ENCODE results near the gene GPS2.

The GPS2 gene

DNA sequence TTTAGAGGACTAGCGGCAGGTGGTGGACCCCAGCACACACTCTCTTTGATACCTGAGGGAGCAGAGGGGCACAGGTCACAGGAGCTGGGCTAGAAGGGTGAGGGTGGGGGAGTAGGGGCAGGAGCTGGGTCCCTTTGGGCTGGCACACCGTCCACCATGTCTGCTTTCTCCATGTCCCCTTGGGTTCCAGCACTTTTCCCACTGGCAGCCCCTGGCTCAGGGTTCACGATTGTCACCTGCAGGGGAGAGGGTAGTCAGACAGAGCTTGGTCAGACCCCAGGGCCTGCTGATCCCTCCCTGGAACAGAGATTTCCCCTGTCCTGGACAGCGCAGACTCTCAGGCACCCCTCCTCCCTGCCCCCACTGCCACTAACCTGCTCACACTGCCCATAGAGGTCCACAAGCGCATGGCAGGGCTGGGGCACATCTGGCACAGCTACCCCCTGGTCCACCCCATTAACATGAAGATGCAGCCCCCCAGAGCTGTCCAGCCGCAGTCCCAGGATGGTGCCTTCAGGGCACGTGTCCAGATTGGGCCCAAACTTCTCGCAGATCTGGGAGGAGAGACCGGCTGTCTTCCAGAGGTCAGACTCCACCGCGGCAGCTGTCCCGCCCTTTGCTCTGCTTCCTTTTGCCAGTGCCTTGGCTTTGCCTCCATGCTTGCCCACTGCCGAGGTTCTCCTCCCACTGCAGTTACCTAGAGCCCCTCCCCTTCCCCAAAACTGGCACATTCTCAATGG is 3.1 kb upstream of the GPS2 start:
- H3K27me3 ChIP-seq (ENCODE audit: control insufficient read depth, insufficient read depth, low read length, poor library complexity, severe bottlenecking) = no peaks in the 10 kb centered on the region
- H3K4me3 ChIP-seq (ENCODE audit: insufficient read depth, low read depth, low read length) = no peak overlapping the region
- no peak overlapping the region for H3K27ac ChIP-seq (ENCODE audit: insufficient read depth, low read depth, low read length, poor library complexity, severe bottlenecking)
- H3K9me3 ChIP-seq (ENCODE audit: control insufficient read depth, low read length) = no peaks in the 10 kb centered on the region
- H3K4me1 ChIP-seq (ENCODE audit: control insufficient read depth, insufficient read depth, low read length) = peaks cover 4% of the 10 kb centered on the region
- H3K36me3 ChIP-seq (ENCODE audit: control insufficient read depth, insufficient read depth, low read length) = peaks cover 46% of the 10 kb centered on the region
- WGBS, 2 experiments = 95 to 96% methylated on average over 13 of the region's 13 CpGs

DNA sequence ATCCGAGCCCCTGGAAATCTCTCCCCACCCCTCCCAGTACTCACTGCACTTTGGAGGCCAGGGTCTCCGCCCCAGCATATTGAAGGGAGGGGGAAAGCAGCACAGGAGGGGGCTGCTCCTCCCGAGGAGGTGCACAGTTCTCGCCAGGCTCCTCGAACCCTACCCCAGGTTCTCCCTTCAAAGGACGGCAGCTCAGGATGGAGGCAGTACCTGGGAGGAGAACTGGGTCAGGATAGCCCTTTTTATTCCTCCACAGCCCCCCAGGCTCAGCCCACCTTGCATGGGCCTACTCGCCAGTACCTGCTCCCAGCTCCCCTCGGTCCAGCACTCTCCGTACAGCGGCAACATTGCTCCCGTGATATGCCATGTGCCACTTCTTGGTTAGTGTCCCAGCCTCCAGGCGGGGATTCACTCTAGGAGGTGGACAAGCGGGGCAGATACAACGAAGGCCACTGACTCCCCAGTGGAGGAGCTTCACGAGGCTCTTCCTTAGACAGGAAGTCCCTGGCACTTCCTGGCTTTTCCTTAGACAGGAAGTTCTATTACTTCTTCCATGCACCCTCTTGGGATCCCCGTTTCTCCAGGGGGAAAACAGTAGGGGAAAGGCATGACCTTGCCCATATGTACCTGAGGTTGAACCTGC is 2.1 kb upstream of the GPS2 start:
- Histone ChIP-seq H3K9me3 (ENCODE audit: control insufficient read depth, low read length) (no peaks in the 10 kb centered on the region), H3K4me3 (ENCODE audit: insufficient read depth, low read depth, low read length) (no peak overlapping the region), H3K4me1 (ENCODE audit: control insufficient read depth, insufficient read depth, low read length) (peaks cover 4% of the 10 kb centered on the region), H3K36me3 (ENCODE audit: control insufficient read depth, insufficient read depth, low read length) (peaks cover 45% of the 10 kb centered on the region), H3K27ac (ENCODE audit: insufficient read depth, low read depth, low read length, poor library complexity, severe bottlenecking) (no peak overlapping the region), H3K27me3 (ENCODE audit: control insufficient read depth, insufficient read depth, low read length, poor library complexity, severe bottlenecking) (no peaks in the 10 kb centered on the region)
- WGBS, 2 experiments = 95 to 96% methylated on average over 16 of the region's 16 CpGs

DNA sequence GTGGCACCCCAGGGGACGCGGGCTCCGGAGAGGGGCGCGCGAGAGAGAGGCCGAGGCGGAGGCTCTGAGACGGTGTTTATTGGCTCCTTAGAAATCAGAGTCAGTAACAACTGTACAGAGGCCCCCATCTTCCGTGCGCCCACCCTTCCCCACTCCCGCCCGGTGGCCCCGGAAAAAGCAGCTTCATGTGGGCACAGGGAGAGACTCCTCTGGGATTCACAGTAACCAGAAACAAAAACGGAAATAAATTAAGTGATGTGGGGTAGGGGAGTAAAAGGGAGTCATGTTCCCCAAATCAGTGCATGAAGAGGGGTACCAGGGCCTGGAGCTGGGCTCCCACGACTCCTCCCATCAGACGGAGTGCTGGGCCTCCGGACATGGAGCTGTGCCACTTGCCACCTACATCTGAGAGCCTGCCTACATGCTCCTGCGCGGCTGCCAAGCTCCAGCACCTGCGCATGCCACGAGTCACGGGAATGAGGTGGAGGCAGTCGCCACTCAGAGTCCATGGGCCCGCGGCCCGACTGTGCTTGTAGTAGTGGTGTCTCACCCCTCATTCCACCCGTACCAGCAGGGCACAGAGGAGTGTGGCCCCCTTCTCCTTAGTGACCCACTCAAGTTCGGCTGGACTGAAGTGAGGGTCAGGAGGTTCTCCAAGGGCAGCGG is 543 bp upstream of the GPS2 start:
- peaks cover 4% of the 10 kb centered on the region for H3K4me1 ChIP-seq (ENCODE audit: control insufficient read depth, insufficient read depth, low read length)
- no peaks in the 10 kb centered on the region for H3K27me3 ChIP-seq (ENCODE audit: control insufficient read depth, insufficient read depth, low read length, poor library complexity, severe bottlenecking)
- peak overlapping the region; percentile 68 for H3K4me3 ChIP-seq (ENCODE audit: insufficient read depth, low read depth, low read length)
- 54 to 57% methylated on average over 30 of the region's 30 CpGs for WGBS, 2 experiments
- H3K36me3 ChIP-seq (ENCODE audit: control insufficient read depth, insufficient read depth, low read length) = peaks cover 44% of the 10 kb centered on the region
- H3K9me3 ChIP-seq (ENCODE audit: control insufficient read depth, low read length) = no peaks in the 10 kb centered on the region
- H3K27ac ChIP-seq (ENCODE audit: insufficient read depth, low read depth, low read length, poor library complexity, severe bottlenecking) = peak overlapping the region; percentile 18

DNA sequence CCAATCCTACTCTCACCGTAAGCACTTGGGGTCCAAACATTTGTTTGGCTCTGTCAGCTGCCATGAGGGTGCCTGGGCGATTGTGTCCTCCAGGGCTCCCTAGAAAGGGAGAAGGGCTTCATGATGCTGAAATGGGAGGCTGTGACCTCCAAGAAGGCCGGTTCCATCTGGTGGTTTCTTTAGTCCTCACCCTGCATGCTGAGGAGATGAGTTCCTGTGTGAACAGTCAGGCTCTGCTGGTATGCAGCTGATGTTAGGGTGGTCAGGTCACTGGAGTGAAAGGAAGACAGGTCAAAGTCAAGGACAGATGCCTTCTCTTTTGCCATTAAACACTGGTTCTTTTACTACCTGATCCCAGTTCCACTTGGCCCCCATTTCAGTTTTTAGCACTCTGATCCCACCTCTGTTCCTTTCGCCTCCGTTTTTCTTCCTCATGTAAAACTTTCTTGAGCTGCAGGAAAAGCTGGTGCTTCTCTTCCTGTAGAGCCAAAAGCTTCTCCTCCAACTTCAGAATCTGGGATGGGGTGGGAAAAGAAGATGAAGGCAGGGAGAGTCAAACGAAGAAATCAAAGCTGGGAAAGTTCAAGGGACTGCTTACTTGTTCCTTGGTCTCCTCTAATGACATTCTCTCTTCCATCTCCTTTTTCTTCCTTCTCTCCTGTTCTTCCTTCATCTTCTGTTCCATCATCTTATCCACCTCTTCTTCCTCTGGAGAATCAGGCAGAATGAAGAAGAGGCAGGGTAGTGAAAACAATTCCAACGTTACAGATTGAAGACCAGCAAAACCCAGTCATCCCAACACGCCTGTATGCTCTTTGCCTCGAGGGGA is 1.1 kb downstream of the GPS2 start:
- Histone ChIP-seq H3K4me3 (ENCODE audit: insufficient read depth, low read depth, low read length) (peak overlapping the region; percentile 68), H3K36me3 (ENCODE audit: control insufficient read depth, insufficient read depth, low read length) (peaks cover 58% of the 10 kb centered on the region), H3K4me1 (ENCODE audit: control insufficient read depth, insufficient read depth, low read length) (peaks cover 9% of the 10 kb centered on the region), H3K27me3 (ENCODE audit: control insufficient read depth, insufficient read depth, low read length, poor library complexity, severe bottlenecking) (no peaks in the 10 kb centered on the region), H3K9me3 (ENCODE audit: control insufficient read depth, low read length) (no peaks in the 10 kb centered on the region), H3K27ac (ENCODE audit: insufficient read depth, low read depth, low read length, poor library complexity, severe bottlenecking) (peak overlapping the region; percentile 6)
- WGBS, 2 experiments = 53 to 55% methylated on average over 9 of the region's 9 CpGs

DNA sequence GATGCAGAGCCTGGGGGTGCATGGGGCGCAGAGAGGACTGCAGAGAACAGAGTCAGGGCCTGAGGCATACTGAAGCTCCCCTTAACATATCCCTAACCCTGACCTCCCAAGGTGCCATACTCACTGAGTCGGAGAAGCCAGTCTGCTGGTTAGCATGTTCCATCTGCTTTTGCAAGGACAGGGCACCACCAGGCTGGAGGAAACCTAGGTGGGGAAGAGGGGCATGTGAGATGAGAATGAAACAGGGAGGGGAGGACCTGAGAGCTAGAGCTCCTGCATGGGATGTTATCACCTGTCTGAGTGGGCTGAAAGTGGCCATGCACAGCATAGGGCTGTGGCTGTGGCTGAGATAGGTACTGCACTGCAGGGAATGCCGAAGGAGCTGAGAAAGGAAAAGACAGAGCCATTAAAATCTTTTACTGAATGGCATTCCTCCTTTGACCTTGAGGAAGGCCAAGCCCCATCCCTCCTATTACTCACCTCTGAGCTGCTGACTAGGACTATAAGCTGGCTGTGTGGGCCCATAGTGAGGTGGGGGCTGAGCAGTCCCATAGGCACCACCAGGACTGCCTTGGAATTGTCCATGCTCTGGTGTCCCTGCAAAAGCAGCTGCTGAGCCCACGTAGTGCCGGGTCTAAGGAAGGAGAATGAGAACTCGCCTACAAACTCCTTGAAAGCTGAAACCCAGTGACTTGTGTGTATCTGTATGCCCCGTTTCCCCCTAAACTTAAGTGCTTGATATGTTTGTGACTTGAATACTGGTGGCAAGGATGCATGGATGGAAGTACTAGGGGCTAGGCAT is 1.9 kb downstream of the GPS2 start:
- Histone ChIP-seq H3K27me3 (ENCODE audit: control insufficient read depth, insufficient read depth, low read length, poor library complexity, severe bottlenecking) (no peaks in the 10 kb centered on the region), H3K9me3 (ENCODE audit: control insufficient read depth, low read length) (no peaks in the 10 kb centered on the region), H3K4me1 (ENCODE audit: control insufficient read depth, insufficient read depth, low read length) (peaks cover 10% of the 10 kb centered on the region), H3K27ac (ENCODE audit: insufficient read depth, low read depth, low read length, poor library complexity, severe bottlenecking) (no peak overlapping the region), H3K36me3 (ENCODE audit: control insufficient read depth, insufficient read depth, low read length) (peaks cover 51% of the 10 kb centered on the region), H3K4me3 (ENCODE audit: insufficient read depth, low read depth, low read length) (no peak overlapping the region)
- 90 to 91% methylated on average over 7 of the region's 7 CpGs for WGBS, 2 experiments

DNA sequence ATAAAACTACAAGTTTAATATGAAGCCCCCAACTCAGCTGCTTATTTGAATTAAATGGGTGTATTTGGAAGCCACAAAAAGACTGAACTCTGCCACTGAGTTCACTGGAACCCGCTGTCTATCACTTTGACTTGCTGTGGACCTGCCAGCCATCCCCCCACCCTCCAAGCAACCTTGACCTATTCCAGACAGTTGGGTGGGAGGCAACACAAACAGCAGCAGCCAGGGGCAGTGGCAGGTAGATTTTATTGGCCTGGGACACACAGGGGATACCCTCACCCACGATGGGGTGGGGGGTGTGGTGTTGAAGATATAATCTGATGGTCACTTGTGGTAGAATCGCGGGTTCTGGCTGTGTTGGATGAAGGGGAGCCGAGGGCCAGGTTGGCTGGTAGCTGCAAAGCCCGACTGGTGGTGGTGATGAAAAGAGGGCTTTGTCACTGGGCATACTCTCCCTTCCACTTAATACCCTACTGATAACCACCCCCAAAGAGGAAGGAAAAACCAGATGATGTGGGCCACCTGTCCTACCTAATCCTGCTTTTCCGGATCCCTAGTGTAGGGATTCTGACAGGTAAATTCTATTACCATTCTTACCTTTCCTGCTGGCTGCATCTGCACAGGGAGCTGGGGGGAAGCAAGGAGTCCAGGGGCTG is 2.6 kb downstream of the GPS2 start:
- H3K4me1 ChIP-seq (ENCODE audit: control insufficient read depth, insufficient read depth, low read length) = peaks cover 10% of the 10 kb centered on the region
- no peaks in the 10 kb centered on the region for H3K27me3 ChIP-seq (ENCODE audit: control insufficient read depth, insufficient read depth, low read length, poor library complexity, severe bottlenecking)
- whole genome bisulfite sequencing, 2 experiments = 91 to 96% methylated on average over 7 of the region's 7 CpGs
- H3K36me3 ChIP-seq (ENCODE audit: control insufficient read depth, insufficient read depth, low read length) = peaks cover 45% of the 10 kb centered on the region
- no peak overlapping the region for H3K4me3 ChIP-seq (ENCODE audit: insufficient read depth, low read depth, low read length)
- no peaks in the 10 kb centered on the region for H3K9me3 ChIP-seq (ENCODE audit: control insufficient read depth, low read length)
- H3K27ac ChIP-seq (ENCODE audit: insufficient read depth, low read depth, low read length, poor library complexity, severe bottlenecking) = no peak overlapping the region

DNA sequence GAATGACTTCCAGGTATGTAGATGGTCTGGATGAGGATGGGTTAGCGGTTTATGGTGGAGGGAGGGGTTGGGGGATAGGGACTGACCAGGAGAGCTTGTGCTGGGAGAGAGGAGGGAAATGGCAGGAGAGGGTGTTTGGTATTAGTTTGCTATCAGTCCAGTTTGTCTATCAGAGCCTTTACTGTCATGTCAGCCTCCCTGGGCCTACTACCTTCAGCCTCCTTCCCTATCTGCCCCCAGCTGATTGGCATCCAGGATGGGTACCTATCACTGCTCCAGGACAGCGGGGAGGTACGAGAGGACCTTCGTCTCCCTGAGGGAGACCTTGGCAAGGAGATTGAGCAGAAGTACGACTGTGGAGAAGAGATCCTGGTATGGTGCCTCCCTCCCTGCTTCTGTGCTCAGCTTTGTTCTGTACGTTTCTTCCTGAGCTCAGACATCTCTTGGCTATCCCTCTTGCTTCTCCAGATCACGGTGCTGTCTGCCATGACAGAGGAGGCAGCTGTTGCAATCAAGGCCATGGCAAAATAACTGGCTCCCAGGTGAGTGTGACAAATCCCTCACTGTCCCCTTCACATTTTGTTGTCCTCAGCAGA is 4.0 kb downstream of the GPS2 start:
- H3K9me3 ChIP-seq (ENCODE audit: control insufficient read depth, low read length) = no peaks in the 10 kb centered on the region
- H3K27ac ChIP-seq (ENCODE audit: insufficient read depth, low read depth, low read length, poor library complexity, severe bottlenecking) = no peak overlapping the region
- H3K4me3 ChIP-seq (ENCODE audit: insufficient read depth, low read depth, low read length) = no peak overlapping the region
- H3K4me1 ChIP-seq (ENCODE audit: control insufficient read depth, insufficient read depth, low read length) = peaks cover 10% of the 10 kb centered on the region
- 94% methylated on average over 7 of the region's 7 CpGs for WGBS, 2 experiments
- H3K27me3 ChIP-seq (ENCODE audit: control insufficient read depth, insufficient read depth, low read length, poor library complexity, severe bottlenecking) = no peaks in the 10 kb centered on the region
- peaks cover 41% of the 10 kb centered on the region for H3K36me3 ChIP-seq (ENCODE audit: control insufficient read depth, insufficient read depth, low read length)

DNA sequence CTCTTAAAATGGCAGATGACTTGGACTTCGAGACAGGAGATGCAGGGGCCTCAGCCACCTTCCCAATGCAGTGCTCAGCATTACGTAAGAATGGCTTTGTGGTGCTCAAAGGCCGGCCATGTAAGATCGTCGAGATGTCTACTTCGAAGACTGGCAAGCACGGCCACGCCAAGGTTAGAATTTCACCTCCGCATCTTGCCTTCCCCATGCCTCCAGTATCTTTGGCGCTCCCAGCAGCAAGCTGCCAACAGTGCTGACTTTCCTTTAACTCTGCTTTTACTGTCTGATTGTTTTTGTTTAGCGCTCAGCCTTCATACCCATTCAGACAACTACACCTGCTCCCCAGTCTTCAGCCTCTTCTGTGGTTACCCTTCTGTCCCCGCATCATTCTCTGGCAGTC is 5.5 kb downstream of the GPS2 start:
- Histone ChIP-seq H3K27me3 (ENCODE audit: control insufficient read depth, insufficient read depth, low read length, poor library complexity, severe bottlenecking) (no peaks in the 10 kb centered on the region), H3K27ac (ENCODE audit: insufficient read depth, low read depth, low read length, poor library complexity, severe bottlenecking) (no peak overlapping the region), H3K9me3 (ENCODE audit: control insufficient read depth, low read length) (no peaks in the 10 kb centered on the region), H3K36me3 (ENCODE audit: control insufficient read depth, insufficient read depth, low read length) (peaks cover 41% of the 10 kb centered on the region), H3K4me1 (ENCODE audit: control insufficient read depth, insufficient read depth, low read length) (peaks cover 6% of the 10 kb centered on the region), H3K4me3 (ENCODE audit: insufficient read depth, low read depth, low read length) (peak overlapping the region; percentile 95)
- 95 to 96% methylated on average over 12 of the region's 12 CpGs for WGBS, 2 experiments
